A673 (cell line): Measurements from ENCODE around the gene CCDC83. TPM values are rescaled to one million over a fixed set of nuclear protein-coding genes. Genes with fewer than 3 reads are reported as not detected.

ENCODE experiments used
- BruUV-seq: library from RNA; stranded (reverse); fragments of 400-500 nt; replicated peaks from 2 replicates; lab custom pipeline; 2021; lab: Mats Ljungman, UMichigan
- CTCF ChIA-PET: fragments of 300-600 bp; sonication (Branson Sonifier 250); formaldehyde crosslinking; loops from one replicate; lab custom pipeline; 2022; ENCODE audit warnings: antibody characterized with exemption; lab: Charles Lee
- POLR2A ChIA-PET: fragments of 300-600 bp; sonication (Branson Sonifier 250); formaldehyde crosslinking; loops from one replicate; lab custom pipeline; 2022; ENCODE audit warnings: antibody characterized with exemption; ENCODE audit not compliant: low non-redundant PET; lab: Charles Lee
- DNase-seq: peaks from one replicate; pipeline ENCODE4 v3.0.0-alpha.2; 2015; ENCODE audit warnings: low spot score
- H3K27ac ChIP-seq: fragments of 200-600 bp; sonication (generic); 2 replicates; pipeline ENCODE4 v1.5.1; 2016; ENCODE audit warnings: mixed run types, low read depth, mild to moderate bottlenecking, mixed read lengths, antibody characterized with exemption, low read length; ENCODE audit not compliant: poor library complexity, severe bottlenecking
- H3K27me3 ChIP-seq: fragments of 200-600 bp; sonication (generic); replicated peaks from 2 replicates; pipeline ENCODE4 v1.6.1; 2017; ENCODE audit warnings: mixed run types, low read depth, mild to moderate bottlenecking, mixed read lengths, antibody characterized with exemption, low read length; ENCODE audit not compliant: insufficient read depth, poor library complexity
- H3K36me3 ChIP-seq: fragments of 200-600 bp; sonication (generic); 2 replicates; pipeline ENCODE4 v1.6.1; 2016; ENCODE audit warnings: mixed run types, mild to moderate bottlenecking, mixed read lengths, antibody characterized with exemption, low read length; ENCODE audit not compliant: insufficient read depth, poor library complexity, severe bottlenecking
- H3K4me1 ChIP-seq: fragments of 200-600 bp; sonication (generic); 2 replicates; pipeline ENCODE4 v1.6.1; 2017; ENCODE audit warnings: mixed run types, mild to moderate bottlenecking, mixed read lengths, antibody characterized with exemption, low read length; ENCODE audit not compliant: insufficient read depth, poor library complexity, severe bottlenecking
- H3K4me3 ChIP-seq: fragments of 200-600 bp; sonication (generic); 2 replicates; pipeline ENCODE4 v1.5.1; 2016; ENCODE audit warnings: low read depth, mixed run types, mild to moderate bottlenecking, mixed read lengths, low read length; ENCODE audit not compliant: poor library complexity, severe bottlenecking
- H3K9me3 ChIP-seq: fragments of 200-600 bp; sonication (generic); 2 replicates; pipeline ENCODE4 v1.6.1; 2016; ENCODE audit warnings: mixed run types, low read depth, mild to moderate bottlenecking, mixed read lengths, antibody characterized with exemption, low read length; ENCODE audit not compliant: poor library complexity, severe bottlenecking
- EZH2 ChIP-seq: fragments of 200-600 bp; sonication (generic); IDR thresholded peaks from 2 replicates; pipeline ENCODE4 v1.6.1; 2017; ENCODE audit warnings: borderline replicate concordance, low read depth, mild to moderate bottlenecking, mixed read lengths, antibody characterized with exemption, low read length; ENCODE audit not compliant: poor library complexity, severe bottlenecking
- intact Hi-C: fragments of 100-400 bp; cut with micrococcal nuclease; formaldehyde crosslinking; loops from one replicate; pipeline ENCODE4 v1.10.0; 2022; ENCODE audit not compliant: unreplicated experiment
- total RNA-seq: library from RNA; stranded (reverse); gene quantifications from 2 replicates; pipeline ENCODE4 v1.2.3, GENCODE V29; 2021
- TF ChIP-seq, protein P1 (sequence below): fragments of 300-800, 200-600 bp; sonication (generic); conservative IDR thresholded peaks from 2 replicates; pipeline ENCODE4 v1.5.1; 2017; ENCODE audit warnings: low read depth, mild to moderate bottlenecking, antibody characterized with exemption, low read length, moderate library complexity, mixed read lengths

The CCDC83 gene
- total RNA-seq, 1 experiment from 2014 or later: not detected

- H3K27ac ChIP-seq: no peak overlapping the region
- POLR2A ChIA-PET: no interaction called here
- H3K9me3 ChIP-seq: no peaks in the 10 kb centered on the region
- H3K36me3 ChIP-seq: no peaks in the 10 kb centered on the region
- CTCF ChIA-PET: no interaction called here
- no peak for DNase-seq
- H3K4me3 ChIP-seq: no peak overlapping the region
- H3K27me3 ChIP-seq: no peaks in the 10 kb centered on the region
- intact Hi-C loops: no loop called here
- no peaks in the 10 kb centered on the region for H3K4me1 ChIP-seq
- BruUV-seq: no TSS peak
- TF ChIP-seq, protein P1, sequence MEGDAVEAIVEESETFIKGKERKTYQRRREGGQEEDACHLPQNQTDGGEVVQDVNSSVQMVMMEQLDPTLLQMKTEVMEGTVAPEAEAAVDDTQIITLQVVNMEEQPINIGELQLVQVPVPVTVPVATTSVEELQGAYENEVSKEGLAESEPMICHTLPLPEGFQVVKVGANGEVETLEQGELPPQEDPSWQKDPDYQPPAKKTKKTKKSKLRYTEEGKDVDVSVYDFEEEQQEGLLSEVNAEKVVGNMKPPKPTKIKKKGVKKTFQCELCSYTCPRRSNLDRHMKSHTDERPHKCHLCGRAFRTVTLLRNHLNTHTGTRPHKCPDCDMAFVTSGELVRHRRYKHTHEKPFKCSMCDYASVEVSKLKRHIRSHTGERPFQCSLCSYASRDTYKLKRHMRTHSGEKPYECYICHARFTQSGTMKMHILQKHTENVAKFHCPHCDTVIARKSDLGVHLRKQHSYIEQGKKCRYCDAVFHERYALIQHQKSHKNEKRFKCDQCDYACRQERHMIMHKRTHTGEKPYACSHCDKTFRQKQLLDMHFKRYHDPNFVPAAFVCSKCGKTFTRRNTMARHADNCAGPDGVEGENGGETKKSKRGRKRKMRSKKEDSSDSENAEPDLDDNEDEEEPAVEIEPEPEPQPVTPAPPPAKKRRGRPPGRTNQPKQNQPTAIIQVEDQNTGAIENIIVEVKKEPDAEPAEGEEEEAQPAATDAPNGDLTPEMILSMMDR: no peak
- TF ChIP-seq EZH2: no peak
These were observed 29.4 kb downstream of the CCDC83 start for GRCh38 chr11:85884581-85885021.

- TF ChIP-seq EZH2: no peak
- TF ChIP-seq, protein P1: no peak
- H3K9me3 ChIP-seq: no peaks in the 10 kb centered on the region
- no TSS peak for BruUV-seq
- H3K4me1 ChIP-seq: no peaks in the 10 kb centered on the region
- H3K27me3 ChIP-seq: no peaks in the 10 kb centered on the region
- no peak overlapping the region for H3K27ac ChIP-seq
- H3K36me3 ChIP-seq: no peaks in the 10 kb centered on the region
- no peak overlapping the region for H3K4me3 ChIP-seq
- ChIA-PET POLR2A (no interaction called here), CTCF (no interaction called here)
- intact Hi-C loops: no loop called here
- DNase-seq: no peak
These were observed 31.2 kb downstream of the CCDC83 start for GRCh38 chr11:85886089-85887056.

- BruUV-seq: no TSS peak
- CTCF ChIA-PET: no interaction called here
- H3K4me1 ChIP-seq: no peaks in the 10 kb centered on the region
- H3K27me3 ChIP-seq: no peaks in the 10 kb centered on the region
- no peak for DNase-seq
- H3K27ac ChIP-seq: no peak overlapping the region
- TF ChIP-seq EZH2: no peak
- TF ChIP-seq, protein P1: no peak
- no peaks in the 10 kb centered on the region for H3K9me3 ChIP-seq
- POLR2A ChIA-PET: no interaction called here
- intact Hi-C loops: no loop called here
- H3K4me3 ChIP-seq: no peak overlapping the region
- H3K36me3 ChIP-seq: no peaks in the 10 kb centered on the region
These were observed 33.9 kb downstream of the CCDC83 start for GRCh38 chr11:85889108-85889507.
